ENCODE data around the gene CUEDC2.
A peak's percentile ranks its signal among the peaks of the same experiment; 100 is the strongest.

Gene CUEDC2

DNA sequence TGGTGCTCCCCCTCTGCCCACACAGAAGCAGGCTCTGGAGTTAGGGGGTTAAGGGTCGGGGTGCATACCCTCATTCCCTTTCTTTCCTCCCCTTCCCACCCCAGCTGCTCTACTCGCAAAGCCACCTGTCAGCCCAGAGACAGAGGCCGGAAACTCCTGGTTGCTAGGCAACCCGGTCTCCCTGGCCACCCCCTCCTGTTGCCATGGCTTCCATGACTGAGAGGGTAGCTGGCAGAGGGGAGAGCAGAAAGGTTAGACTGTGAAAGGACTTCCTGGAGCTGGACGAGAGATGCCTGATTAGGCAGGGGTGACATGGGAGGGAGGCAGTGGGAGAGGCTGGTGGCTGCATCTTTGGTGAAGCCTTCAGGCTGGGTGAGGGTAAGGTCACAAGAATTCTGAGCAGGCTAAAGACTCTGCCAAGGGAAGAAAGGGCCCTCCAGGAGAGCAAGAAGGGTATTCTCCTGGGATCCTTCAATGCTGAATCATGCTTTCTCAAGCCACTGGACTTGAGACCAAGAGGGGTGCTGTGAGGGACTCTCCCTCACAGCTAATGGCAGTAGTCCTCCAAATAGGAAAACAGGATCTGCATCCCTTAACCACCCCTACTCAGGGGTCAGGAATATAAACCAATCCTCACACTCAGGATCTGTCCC is 19.2 kb downstream of the CUEDC2 start:
- Mint-ChIP-seq H3K9me3 (no peaks in the 10 kb centered on the region), H3K4me1 (peaks cover 22% of the 10 kb centered on the region), H3K27ac (peak overlapping the region in 2 of 3 experiments; percentile 41 to 55), H3K4me3 (peak overlapping the region in 2 of 3 experiments; percentile 23 to 43), H3K36me3 (ENCODE audit: low read depth) (no peaks in the 10 kb centered on the region), H3K27me3 (ENCODE audit: low read depth) (peaks cover 55% of the 10 kb centered on the region)
- TF ChIP-seq, protein P1, sequence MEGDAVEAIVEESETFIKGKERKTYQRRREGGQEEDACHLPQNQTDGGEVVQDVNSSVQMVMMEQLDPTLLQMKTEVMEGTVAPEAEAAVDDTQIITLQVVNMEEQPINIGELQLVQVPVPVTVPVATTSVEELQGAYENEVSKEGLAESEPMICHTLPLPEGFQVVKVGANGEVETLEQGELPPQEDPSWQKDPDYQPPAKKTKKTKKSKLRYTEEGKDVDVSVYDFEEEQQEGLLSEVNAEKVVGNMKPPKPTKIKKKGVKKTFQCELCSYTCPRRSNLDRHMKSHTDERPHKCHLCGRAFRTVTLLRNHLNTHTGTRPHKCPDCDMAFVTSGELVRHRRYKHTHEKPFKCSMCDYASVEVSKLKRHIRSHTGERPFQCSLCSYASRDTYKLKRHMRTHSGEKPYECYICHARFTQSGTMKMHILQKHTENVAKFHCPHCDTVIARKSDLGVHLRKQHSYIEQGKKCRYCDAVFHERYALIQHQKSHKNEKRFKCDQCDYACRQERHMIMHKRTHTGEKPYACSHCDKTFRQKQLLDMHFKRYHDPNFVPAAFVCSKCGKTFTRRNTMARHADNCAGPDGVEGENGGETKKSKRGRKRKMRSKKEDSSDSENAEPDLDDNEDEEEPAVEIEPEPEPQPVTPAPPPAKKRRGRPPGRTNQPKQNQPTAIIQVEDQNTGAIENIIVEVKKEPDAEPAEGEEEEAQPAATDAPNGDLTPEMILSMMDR (IDR thresholded peaks at IDR 0.05; ENCODE audit: unreplicated experiment in 3 of 3): no peak

DNA sequence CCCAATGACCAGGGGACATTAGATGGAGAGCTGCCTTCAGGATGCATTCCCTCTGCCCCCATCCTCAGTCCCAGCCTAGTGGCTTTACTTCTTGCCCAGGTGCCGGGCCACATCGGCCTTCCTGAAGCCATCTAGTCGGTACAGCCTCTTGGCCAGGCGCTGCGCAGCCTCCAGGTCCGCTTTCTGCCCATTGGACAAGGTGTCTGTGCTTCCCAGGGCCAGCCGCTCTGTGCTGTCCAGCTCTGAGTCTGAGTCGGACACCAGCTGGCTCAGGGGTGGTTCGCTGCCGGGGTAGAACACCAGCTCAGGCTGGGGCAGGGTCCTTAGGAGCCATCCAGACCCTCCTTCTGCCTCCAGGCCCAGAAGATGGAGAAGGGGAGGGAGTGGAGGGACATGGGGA is 20.1 kb downstream of the CUEDC2 start:
- Mint-ChIP-seq H3K27me3 (ENCODE audit: low read depth) (peaks cover 54% of the 10 kb centered on the region), H3K27ac (no peak overlapping the region), H3K4me1 (peaks cover 25% of the 10 kb centered on the region), H3K36me3 (ENCODE audit: low read depth) (no peaks in the 10 kb centered on the region), H3K4me3 (peak overlapping the region in 2 of 3 experiments; percentile 16 to 78), H3K9me3 (no peaks in the 10 kb centered on the region)
- TF ChIP-seq, protein P1 (IDR thresholded peaks at IDR 0.05; ENCODE audit: unreplicated experiment in 3 of 3): no peak

DNA sequence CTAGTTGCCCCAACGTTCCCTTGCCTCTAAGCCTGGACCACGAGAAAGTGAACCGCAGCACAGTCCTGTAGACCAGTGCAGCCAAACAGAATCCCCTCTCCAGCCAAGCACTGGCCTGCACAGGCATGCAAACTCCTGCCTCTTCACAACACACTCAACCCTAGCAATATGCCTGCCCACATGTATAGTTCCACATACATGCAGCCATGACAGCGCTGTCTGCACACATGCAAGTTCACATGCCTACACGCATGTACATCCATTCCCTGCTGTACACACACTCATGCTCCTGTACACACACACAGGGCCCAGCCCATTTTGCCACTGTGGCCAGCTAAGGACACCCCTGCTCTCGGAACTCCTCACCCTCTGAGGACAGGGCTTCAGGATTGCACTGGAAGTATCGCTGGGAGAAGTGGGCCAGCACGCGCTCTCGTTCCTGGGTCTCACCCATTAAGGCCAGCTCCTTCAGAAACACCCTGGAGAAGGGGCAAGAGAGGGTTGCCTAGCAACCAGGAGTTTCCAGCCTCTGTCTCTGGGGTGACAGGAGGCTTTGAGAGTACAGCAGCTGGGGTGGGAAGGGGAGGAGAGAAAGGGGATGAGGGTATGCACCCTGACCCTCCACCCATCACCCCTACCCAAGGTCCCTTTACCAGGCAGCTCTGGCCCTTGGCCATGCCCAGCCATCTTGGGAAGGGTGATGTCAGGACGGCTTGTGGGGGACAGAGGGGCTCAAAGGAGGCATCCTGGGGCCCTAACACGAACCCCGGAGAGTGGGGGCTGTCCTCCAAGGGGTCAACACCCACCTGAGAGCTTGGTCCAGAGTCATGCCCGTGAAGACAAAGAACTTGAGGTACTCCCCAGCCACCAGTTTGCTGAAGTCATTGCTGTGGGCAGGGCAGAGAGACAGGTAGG is 20.8 kb downstream of the CUEDC2 start:
- Mint-ChIP-seq H3K4me1 (peaks cover 30% of the 10 kb centered on the region), H3K27ac (peak overlapping the region; percentile 65 to 92 (median 76)), H3K27me3 (ENCODE audit: low read depth) (peaks cover 57% of the 10 kb centered on the region), H3K36me3 (ENCODE audit: low read depth) (no peaks in the 10 kb centered on the region), H3K9me3 (no peaks in the 10 kb centered on the region), H3K4me3 (peak overlapping the region; percentile 77 to 90 (median 89))
- TF ChIP-seq, protein P1 (IDR thresholded peaks at IDR 0.05; ENCODE audit: unreplicated experiment in 3 of 3): no peak

DNA sequence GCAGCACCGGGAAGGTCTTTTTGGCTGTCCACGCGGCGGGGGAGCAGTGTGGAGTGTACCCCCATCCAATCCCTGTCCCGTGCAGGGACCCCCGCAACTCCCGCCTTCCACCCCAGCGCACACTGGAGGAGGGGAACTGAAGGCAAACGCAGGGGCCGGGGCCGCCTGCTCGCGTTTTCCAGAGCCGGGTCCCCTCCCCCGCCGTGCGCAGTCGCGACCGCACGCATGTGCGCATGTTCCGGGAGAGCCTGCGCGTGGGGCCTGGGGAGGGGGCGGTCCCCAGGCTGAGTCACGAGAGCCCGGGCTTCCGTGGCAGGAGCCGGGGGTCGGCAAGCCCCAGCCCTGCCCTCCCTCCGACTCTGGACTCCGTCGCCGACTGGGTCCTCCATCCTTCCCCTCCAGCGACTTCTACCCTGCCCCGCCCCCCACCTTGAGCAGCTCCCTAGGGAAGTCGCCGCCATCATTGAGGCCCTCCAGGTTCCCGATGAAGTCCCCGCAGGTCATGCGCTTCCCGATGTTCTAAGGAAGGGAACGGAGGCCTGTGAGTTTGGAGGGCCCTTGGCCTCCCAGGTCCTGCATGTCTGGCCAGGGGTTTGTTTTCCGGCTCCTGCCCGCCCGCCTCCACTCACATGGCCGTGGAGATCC is 21.8 kb downstream of the CUEDC2 start:
- Mint-ChIP-seq H3K4me1 (peaks cover 31% of the 10 kb centered on the region), H3K27me3 (ENCODE audit: low read depth) (peaks cover 52% of the 10 kb centered on the region), H3K36me3 (ENCODE audit: low read depth) (no peaks in the 10 kb centered on the region), H3K27ac (peak overlapping the region; percentile 88 to 92 (median 88)), H3K9me3 (no peaks in the 10 kb centered on the region), H3K4me3 (peak overlapping the region; percentile 77 to 90 (median 90))
- TF ChIP-seq, protein P1 (IDR thresholded peaks at IDR 0.05; ENCODE audit: unreplicated experiment in 3 of 3): no peak

DNA sequence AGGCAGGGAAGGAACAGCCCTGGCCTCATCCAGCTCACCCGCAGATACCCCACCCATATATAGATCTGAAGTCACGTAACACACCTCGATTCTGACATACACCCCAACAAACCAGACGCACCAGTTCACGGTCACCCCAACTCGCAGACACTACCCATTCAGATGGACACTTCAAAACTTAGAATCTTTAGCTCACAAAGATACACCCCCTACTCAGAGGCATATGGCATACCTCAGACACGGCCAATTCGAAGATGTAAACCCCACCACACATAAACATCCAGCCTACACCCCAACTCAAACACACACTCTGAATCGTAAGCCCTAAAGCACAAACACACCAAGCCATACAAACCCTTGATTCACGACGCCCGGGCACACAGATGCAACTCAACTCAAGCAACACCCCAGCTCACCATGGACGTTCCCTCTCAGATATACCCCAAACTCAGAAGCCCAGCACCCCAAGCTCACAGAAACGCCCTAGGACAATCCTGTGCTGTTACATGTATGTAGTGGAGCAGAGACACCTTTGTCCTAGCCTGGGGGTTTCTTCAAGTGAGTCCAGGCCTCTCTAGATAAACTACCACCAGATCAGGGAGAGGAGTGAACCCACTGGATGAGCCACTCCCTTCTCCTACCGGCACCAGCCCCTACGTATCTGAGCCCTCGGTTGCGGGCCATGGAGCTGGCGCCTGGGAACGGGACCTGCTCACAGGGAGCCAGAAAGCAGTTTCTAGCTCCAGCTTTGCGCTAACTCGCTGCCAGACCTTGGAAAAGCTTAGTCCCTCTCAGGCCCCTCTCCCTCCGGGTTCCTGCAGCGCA is 22.6 kb downstream of the CUEDC2 start:
- Mint-ChIP-seq H3K4me1 (peaks cover 31% of the 10 kb centered on the region), H3K27me3 (ENCODE audit: low read depth) (peaks cover 52% of the 10 kb centered on the region), H3K9me3 (no peaks in the 10 kb centered on the region), H3K36me3 (ENCODE audit: low read depth) (no peaks in the 10 kb centered on the region), H3K4me3 (peak overlapping the region; percentile 77 to 90 (median 89)), H3K27ac (peak overlapping the region; percentile 88 to 91 (median 88))
- TF ChIP-seq, protein P1 (IDR thresholded peaks at IDR 0.05; ENCODE audit: unreplicated experiment in 3 of 3): no peak

Measured in nephron (organoid).